ENCODE measurements around the gene HDAC8. TPM values are rescaled to one million over a fixed set of nuclear protein-coding genes. Genes with fewer than 3 reads are reported as not detected.

Gene HDAC8
- total and polyA plus RNA-seq, 8 donors = 8.5 to 21.6 (median 14.6) TPM

- no peaks in the 10 kb centered on the region for H3K9me3 ChIP-seq
- no peaks in the 10 kb centered on the region for H3K36me3 ChIP-seq
- H3K27me3 ChIP-seq = no peaks in the 10 kb centered on the region
- DNase-seq (no peak), FAIRE-seq (no peak), ATAC-seq (no peak)
- no peaks in the 10 kb centered on the region for H3K4me1 ChIP-seq
- intact Hi-C loops (cut with DNase I) = no loop called here
- no peak for TF ChIP-seq CTCF (IDR thresholded peaks at IDR 0.05)
- no peak overlapping the region for H3K27ac ChIP-seq
- no peak overlapping the region for H3K4me3 ChIP-seq
Measured at GRCh38 chrX:72402614-72403013, 170.0 kb downstream of the HDAC8 start.

- ATAC-seq (no peak), FAIRE-seq (no peak), DNase-seq (no peak)
- H3K4me3 ChIP-seq = no peak overlapping the region
- H3K36me3 ChIP-seq = no peaks in the 10 kb centered on the region
- intact Hi-C loops (cut with DNase I) = no loop called here
- H3K9me3 ChIP-seq = no peaks in the 10 kb centered on the region
- no peaks in the 10 kb centered on the region for H3K27me3 ChIP-seq
- TF ChIP-seq CTCF (IDR thresholded peaks at IDR 0.05) = no peak
- no peak overlapping the region for H3K27ac ChIP-seq
- no peaks in the 10 kb centered on the region for H3K4me1 ChIP-seq
Measured at GRCh38 chrX:72399816-72400215, 172.8 kb downstream of the HDAC8 start.

GRCh38 chrX:72396117-72396516, 176.5 kb downstream of the HDAC8 start:
- no peaks in the 10 kb centered on the region for H3K27me3 ChIP-seq
- no peak for FAIRE-seq
- no peak for TF ChIP-seq CTCF (IDR thresholded peaks at IDR 0.05)
- no peak overlapping the region for H3K27ac ChIP-seq
- 59 to 76% methylated on average over 1 of the region's 1 CpG for WGBS, 2 donors
- no peak for DNase-seq
- H3K4me1 ChIP-seq = no peaks in the 10 kb centered on the region
- H3K4me3 ChIP-seq = no peak overlapping the region
- no peaks in the 10 kb centered on the region for H3K36me3 ChIP-seq
- ATAC-seq = no peak
- no peaks in the 10 kb centered on the region for H3K9me3 ChIP-seq
- intact Hi-C loops (cut with DNase I) = no loop called here

GRCh38 chrX:72395237-72395636, 177.4 kb downstream of the HDAC8 start:
- ATAC-seq = no peak
- no peak for TF ChIP-seq CTCF (IDR thresholded peaks at IDR 0.05)
- no peak for DNase-seq
- H3K4me3 ChIP-seq = no peak overlapping the region
- H3K9me3 ChIP-seq = no peaks in the 10 kb centered on the region
- FAIRE-seq = no peak
- no peaks in the 10 kb centered on the region for H3K27me3 ChIP-seq
- H3K27ac ChIP-seq = no peak overlapping the region
- H3K4me1 ChIP-seq = no peaks in the 10 kb centered on the region
- 35 to 63% methylated on average over 1 of the region's 1 CpG for WGBS, 2 donors
- no peaks in the 10 kb centered on the region for H3K36me3 ChIP-seq
- intact Hi-C loops (cut with DNase I) = no loop called here

GRCh38 chrX:72394518-72395170, 178.0 kb downstream of the HDAC8 start:
- H3K36me3 ChIP-seq = no peaks in the 10 kb centered on the region
- H3K4me1 ChIP-seq = no peaks in the 10 kb centered on the region
- DNase-seq (no peak), ATAC-seq (peak in 1 of 4 donors; percentile 15), FAIRE-seq (no peak)
- no peaks in the 10 kb centered on the region for H3K27me3 ChIP-seq
- no peak overlapping the region for H3K27ac ChIP-seq
- no peak for TF ChIP-seq CTCF (IDR thresholded peaks at IDR 0.05)
- H3K9me3 ChIP-seq = no peaks in the 10 kb centered on the region
- WGBS, 2 donors = 64 to 66% methylated on average over 8 of the region's 8 CpGs
- H3K4me3 ChIP-seq = no peak overlapping the region
- intact Hi-C loops (cut with DNase I) = no loop called here

Measured in pancreas (tissue), 10 donors.